ENCODE results near the gene CELSR1.

Gene CELSR1

DNA sequence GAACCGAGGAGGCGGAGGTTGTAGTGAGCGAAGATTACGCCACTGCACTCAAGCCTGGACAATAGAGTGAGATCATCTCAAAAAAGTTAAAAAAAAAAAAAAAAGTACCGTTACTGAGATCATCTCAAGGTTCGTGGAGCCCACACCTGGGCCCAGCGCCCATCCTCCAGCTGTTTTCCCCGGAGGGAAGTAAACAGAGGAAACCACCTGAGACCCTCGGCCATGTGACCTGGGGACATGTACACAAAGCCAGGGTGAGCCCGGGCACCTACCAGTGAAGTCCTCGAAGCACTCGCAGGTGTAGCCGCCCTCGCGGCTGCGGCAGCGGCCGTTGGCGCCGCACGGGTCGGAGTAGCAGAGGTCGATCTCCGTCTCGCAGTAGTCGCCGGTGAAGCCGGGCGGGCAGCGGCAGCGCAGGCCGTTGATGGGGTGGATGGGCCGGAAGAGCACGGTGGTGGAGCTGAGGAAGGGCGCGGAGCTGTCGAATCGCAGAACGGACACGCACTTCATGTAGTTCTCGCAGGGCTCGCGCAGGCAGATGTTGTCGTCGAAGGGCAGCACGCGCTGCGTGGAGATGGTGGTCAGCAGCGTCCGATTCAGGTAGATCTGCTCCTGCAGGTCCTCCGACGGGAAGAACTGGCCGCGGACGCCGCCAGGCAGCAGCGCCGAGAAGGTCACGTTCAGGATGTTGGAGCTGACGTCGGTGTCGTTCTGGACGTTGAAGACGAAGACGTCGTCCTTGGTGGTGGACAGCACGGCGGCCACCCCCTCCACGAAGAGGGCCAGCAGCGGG is 73.8 kb downstream of the CELSR1 start:
- TF ChIP-seq, protein P1, sequence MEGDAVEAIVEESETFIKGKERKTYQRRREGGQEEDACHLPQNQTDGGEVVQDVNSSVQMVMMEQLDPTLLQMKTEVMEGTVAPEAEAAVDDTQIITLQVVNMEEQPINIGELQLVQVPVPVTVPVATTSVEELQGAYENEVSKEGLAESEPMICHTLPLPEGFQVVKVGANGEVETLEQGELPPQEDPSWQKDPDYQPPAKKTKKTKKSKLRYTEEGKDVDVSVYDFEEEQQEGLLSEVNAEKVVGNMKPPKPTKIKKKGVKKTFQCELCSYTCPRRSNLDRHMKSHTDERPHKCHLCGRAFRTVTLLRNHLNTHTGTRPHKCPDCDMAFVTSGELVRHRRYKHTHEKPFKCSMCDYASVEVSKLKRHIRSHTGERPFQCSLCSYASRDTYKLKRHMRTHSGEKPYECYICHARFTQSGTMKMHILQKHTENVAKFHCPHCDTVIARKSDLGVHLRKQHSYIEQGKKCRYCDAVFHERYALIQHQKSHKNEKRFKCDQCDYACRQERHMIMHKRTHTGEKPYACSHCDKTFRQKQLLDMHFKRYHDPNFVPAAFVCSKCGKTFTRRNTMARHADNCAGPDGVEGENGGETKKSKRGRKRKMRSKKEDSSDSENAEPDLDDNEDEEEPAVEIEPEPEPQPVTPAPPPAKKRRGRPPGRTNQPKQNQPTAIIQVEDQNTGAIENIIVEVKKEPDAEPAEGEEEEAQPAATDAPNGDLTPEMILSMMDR (IDR thresholded peaks at IDR 0.05; ENCODE audit: low read depth, low read length, missing control alignments) = no peak
- no peak overlapping the region for H3K4me3 ChIP-seq (ENCODE audit: low read depth, low read length)
- no peak for DNase-seq (ENCODE audit: low read depth)
- in situ Hi-C loops (cut with HindIII; ENCODE audit: low sequenced_read_pairs) = no loop called here

DNA sequence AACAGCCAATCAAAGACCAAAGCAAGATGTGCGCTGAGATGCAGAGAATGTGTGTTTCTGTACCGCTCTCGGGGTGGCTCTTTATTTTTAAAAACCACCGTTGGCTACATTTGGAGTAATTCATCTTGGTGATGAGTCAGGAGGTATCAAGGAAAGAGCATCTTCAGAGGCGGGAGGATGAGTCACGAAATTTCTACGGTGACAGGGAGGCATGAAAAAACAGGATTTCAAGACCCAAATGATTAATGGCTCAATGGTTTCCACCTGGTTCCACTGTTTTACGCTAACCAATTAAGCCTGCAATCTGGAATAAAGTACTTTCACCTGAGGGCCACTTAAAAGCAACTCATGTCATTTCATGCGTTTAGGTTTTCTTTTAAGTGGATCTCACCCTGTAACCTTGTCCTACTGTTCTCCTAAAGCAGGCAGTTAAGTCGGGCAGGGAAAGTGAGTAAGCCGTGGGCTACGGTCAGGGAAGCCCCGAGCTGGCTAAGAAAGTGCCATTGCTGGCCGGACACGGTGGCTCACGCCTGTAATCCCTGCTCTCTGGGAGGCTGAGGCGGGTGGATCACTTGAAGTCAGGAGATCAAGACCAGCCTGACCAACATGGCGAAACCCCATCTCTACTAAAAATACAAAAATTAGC is 74.6 kb downstream of the CELSR1 start:
- no peak overlapping the region for H3K4me3 ChIP-seq (ENCODE audit: low read depth, low read length)
- in situ Hi-C loops (cut with HindIII; ENCODE audit: low sequenced_read_pairs) = no loop called here

DNA sequence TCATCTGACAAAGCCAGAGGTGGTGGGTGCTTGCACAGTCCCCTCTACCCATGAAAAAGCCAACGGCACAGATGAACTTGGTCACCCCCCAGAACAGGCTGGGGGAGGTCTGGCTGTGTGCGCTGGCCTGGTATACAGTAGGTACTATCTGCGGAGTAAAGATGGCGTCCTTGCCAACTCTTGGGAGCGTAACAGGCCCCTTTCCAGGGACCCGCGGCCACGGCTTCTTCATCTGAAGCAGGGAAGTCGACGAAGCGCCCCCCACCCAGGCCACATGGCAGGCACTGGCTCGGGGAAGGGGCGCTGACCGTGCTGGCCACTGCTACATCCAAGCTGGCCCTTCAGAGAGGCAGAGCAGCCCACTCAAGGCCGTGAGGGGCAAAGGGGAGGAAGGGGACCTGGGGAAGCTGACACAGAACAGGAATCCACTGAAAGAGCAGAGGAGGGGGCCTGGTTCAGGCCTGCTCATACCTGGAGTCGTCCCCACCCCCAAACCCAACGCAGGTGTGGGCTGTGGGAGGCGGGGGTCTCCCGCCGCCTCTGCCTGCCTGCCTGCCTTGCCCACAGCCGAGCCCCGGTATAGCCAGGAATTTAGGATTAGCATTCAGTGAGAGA is 75.7 kb downstream of the CELSR1 start:
- no peak overlapping the region for H3K4me3 ChIP-seq (ENCODE audit: low read depth, low read length)
- TF ChIP-seq, protein P1 (IDR thresholded peaks at IDR 0.05; ENCODE audit: low read depth, low read length, missing control alignments) = no peak
- in situ Hi-C loops (cut with HindIII; ENCODE audit: low sequenced_read_pairs) = no loop called here
- DNase-seq (ENCODE audit: low read depth) = no peak

More for the DNA sequence above, 74.6 kb downstream of the CELSR1 start:
- DNase-seq (ENCODE audit: low read depth) = peak; percentile 23
- TF ChIP-seq, protein P1 (IDR thresholded peaks at IDR 0.05; ENCODE audit: low read depth, low read length, missing control alignments) = no peak

DNA sequence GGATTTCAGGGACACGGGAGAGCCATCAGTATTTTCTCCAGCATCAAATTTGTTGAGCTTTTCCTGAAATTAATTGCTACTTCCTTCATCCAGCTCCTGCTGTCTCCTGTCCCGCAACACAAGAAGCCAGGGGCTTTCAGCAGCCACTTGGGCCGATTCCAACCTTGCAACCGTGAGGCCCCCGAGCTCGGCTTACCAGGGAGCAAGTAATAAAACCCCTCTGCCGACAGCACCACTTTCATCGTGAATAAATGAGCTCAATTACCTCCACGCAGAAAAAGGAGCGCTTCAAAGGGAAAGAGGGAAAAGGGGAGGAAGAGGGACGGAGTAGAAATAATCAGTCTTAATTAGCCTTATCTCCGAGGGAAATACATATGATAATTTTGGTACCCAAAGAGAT is 76.6 kb downstream of the CELSR1 start:
- TF ChIP-seq, protein P1 (IDR thresholded peaks at IDR 0.05; ENCODE audit: low read depth, low read length, missing control alignments) = no peak

DNA sequence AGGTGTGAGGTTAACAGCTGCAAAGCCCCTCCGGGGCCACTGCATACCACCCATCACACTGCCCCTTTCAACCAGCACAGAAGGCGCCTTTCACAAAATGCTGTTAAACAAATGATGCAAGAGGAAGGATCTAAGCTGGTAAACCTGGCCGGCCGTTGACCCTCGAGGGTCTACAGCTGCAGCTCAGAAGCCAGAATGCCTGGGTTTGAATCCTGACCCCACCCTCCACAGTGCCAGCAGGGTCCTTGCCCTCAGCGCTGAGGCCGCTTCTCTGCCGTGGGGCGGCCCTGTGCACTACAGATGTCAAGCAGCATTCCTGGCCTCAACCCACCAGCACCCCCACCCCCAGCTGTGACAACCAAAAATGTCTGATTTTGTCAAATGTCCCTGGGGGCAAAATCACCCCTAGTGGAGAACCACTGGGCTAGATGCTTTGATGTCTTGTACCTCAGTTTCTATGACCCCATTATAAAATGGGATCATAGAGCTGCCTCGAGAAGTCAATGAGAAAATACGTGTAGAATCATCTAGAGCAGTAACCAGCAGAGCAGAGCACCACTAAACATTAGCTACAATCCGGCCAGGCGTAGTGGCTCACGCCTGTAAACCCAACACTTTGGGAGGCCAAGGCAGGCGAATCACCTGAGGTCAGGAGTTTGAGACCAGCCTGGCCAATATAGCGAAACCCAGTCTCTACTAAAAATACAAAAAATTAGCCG is 77.9 kb downstream of the CELSR1 start:
- H3K4me3 ChIP-seq (ENCODE audit: low read depth, low read length) = no peak overlapping the region
- in situ Hi-C loops (cut with HindIII; ENCODE audit: low sequenced_read_pairs) = loop anchor here (5.0 kb wide), 1 partner anchor 68 kb away; no protein-coding TSS in a partner anchor
- TF ChIP-seq, protein P1 (IDR thresholded peaks at IDR 0.05; ENCODE audit: low read depth, low read length, missing control alignments) = no peak
- no peak for DNase-seq (ENCODE audit: low read depth)

More for the DNA sequence above, 76.6 kb downstream of the CELSR1 start:
- DNase-seq (ENCODE audit: low read depth) = no peak
- in situ Hi-C loops (cut with HindIII; ENCODE audit: low sequenced_read_pairs) = no loop called here
- H3K4me3 ChIP-seq (ENCODE audit: low read depth, low read length) = no peak overlapping the region

DNA sequence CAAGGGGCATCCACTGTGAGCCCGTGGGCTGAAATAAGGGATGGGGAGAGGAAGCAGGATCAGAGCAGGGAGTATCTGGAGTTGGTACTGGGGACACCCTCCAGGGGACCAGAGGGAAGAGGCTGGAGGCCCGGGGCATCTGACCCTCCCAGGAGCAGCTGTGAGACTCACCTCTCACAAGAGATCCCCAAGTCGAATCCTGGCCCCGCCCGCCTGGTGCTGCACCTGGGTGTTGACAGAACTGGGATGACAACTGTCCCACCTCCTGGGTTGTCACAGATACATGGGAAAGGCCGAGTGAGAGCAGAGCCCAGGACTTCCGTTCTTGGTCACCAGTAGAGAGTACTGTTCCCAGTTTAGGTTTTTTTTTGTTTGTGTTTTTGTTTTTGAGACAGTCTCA is 78.9 kb downstream of the CELSR1 start:
- DNase-seq (ENCODE audit: low read depth) = no peak
- H3K4me3 ChIP-seq (ENCODE audit: low read depth, low read length) = no peak overlapping the region
- in situ Hi-C loops (cut with HindIII; ENCODE audit: low sequenced_read_pairs) = loop anchor here (5.0 kb wide), 1 partner anchor 69 kb away; no protein-coding TSS in a partner anchor
- TF ChIP-seq, protein P1 (IDR thresholded peaks at IDR 0.05; ENCODE audit: low read depth, low read length, missing control alignments) = no peak
